ENCODE measurements around the gene PTPRU. TPM values are rescaled to one million over a fixed set of nuclear protein-coding genes. Genes with fewer than 3 reads are reported as not detected.

The PTPRU gene
- polyA plus RNA-seq, 1 experiment = 7.8 TPM

- DNase-seq (ENCODE audit: low read depth, low spot score) = no peak
- no peak for TF ChIP-seq CTCF (IDR thresholded peaks at IDR 0.05; ENCODE audit: low read depth, low read length)
- Histone ChIP-seq H3K4me3 (ENCODE audit: low read depth, low read length) (no peak overlapping the region), H3K27ac (ENCODE audit: low read depth, low read length) (no peak overlapping the region), H3K27me3 (ENCODE audit: control insufficient read depth, insufficient read depth, low read length) (peaks cover 32% of the 10 kb centered on the region), H3K9me3 (ENCODE audit: control insufficient read depth, insufficient read depth, low read length) (no peaks in the 10 kb centered on the region)
- CTCF ChIA-PET = interaction anchor here (1.3 to 1.4 kb wide), 2 partner anchors 8 to 57 kb away, joined by 5 to 7 read pairs; no protein-coding TSS in a partner anchor
- POLR2A ChIA-PET = no interaction called here
Observed at GRCh38 chr1:29338908-29339575, 102.7 kb downstream of the PTPRU start.

- ChIA-PET POLR2A (no interaction called here), CTCF (interaction anchor here (1.3 to 2.0 kb wide), 2 partner anchors 10 to 11 kb away, joined by 4 to 8 read pairs; no protein-coding TSS in a partner anchor)
- Histone ChIP-seq H3K4me3 (ENCODE audit: low read depth, low read length) (no peak overlapping the region), H3K27me3 (ENCODE audit: control insufficient read depth, insufficient read depth, low read length) (peaks cover 36% of the 10 kb centered on the region), H3K27ac (ENCODE audit: low read depth, low read length) (no peak overlapping the region), H3K9me3 (ENCODE audit: control insufficient read depth, insufficient read depth, low read length) (no peaks in the 10 kb centered on the region)
- DNase-seq (ENCODE audit: low read depth, low spot score) = no peak
- TF ChIP-seq CTCF (IDR thresholded peaks at IDR 0.05; ENCODE audit: low read depth, low read length) = peak; percentile 31
Observed at GRCh38 chr1:29341936-29342335, 105.6 kb downstream of the PTPRU start.

- no peak overlapping the region for H3K4me3 ChIP-seq (ENCODE audit: low read depth, low read length)
- H3K9me3 ChIP-seq (ENCODE audit: control insufficient read depth, insufficient read depth, low read length) = no peaks in the 10 kb centered on the region
- peaks cover 34% of the 10 kb centered on the region for H3K27me3 ChIP-seq (ENCODE audit: control insufficient read depth, insufficient read depth, low read length)
- no peak overlapping the region for H3K27ac ChIP-seq (ENCODE audit: low read depth, low read length)
- TF ChIP-seq CTCF (IDR thresholded peaks at IDR 0.05; ENCODE audit: low read depth, low read length) = no peak
- no peak for DNase-seq (ENCODE audit: low read depth, low spot score)
- CTCF ChIA-PET = interaction anchor here (1.3 to 2.0 kb wide), 2 partner anchors 10 to 12 kb away, joined by 4 to 8 read pairs; no protein-coding TSS in a partner anchor
- POLR2A ChIA-PET = no interaction called here
Observed at GRCh38 chr1:29342351-29342750, 106.0 kb downstream of the PTPRU start.

- DNase-seq (ENCODE audit: low read depth, low spot score) = no peak
- TF ChIP-seq CTCF (IDR thresholded peaks at IDR 0.05; ENCODE audit: low read depth, low read length) = no peak
- ChIA-PET POLR2A (no interaction called here), CTCF (no interaction called here)
- Histone ChIP-seq H3K4me3 (ENCODE audit: low read depth, low read length) (no peak overlapping the region), H3K9me3 (ENCODE audit: control insufficient read depth, insufficient read depth, low read length) (no peaks in the 10 kb centered on the region), H3K27me3 (ENCODE audit: control insufficient read depth, insufficient read depth, low read length) (peaks cover 28% of the 10 kb centered on the region), H3K27ac (ENCODE audit: low read depth, low read length) (no peak overlapping the region)
Observed at GRCh38 chr1:29342983-29343382, 106.7 kb downstream of the PTPRU start.

GRCh38 chr1:29343476-29343875, 107.2 kb downstream of the PTPRU start:
- CTCF ChIA-PET = no interaction called here
- DNase-seq (ENCODE audit: low read depth, low spot score) = no peak
- TF ChIP-seq CTCF (IDR thresholded peaks at IDR 0.05; ENCODE audit: low read depth, low read length) = no peak
- peaks cover 28% of the 10 kb centered on the region for H3K27me3 ChIP-seq (ENCODE audit: control insufficient read depth, insufficient read depth, low read length)
- POLR2A ChIA-PET = no interaction called here
- no peaks in the 10 kb centered on the region for H3K9me3 ChIP-seq (ENCODE audit: control insufficient read depth, insufficient read depth, low read length)
- H3K4me3 ChIP-seq (ENCODE audit: low read depth, low read length) = no peak overlapping the region
- no peak overlapping the region for H3K27ac ChIP-seq (ENCODE audit: low read depth, low read length)
